Cardiac muscle cell (in vitro differentiated cells and primary cell): Measurements from ENCODE around the gene SPINK4. TPM values are rescaled to one million over a fixed set of nuclear protein-coding genes. Genes with fewer than 3 reads are reported as not detected.

ENCODE experiments used
- DNase-seq, 2 donors: peaks; one replicate each; pipeline versions ENCODE4 v3.0.0 to v3.0.0-alpha.2; 2010 to 2017; ENCODE audit warnings: low read depth in 1 of 2, low spot score in 1 of 2
- H3K27ac ChIP-seq: fragments of 200-600 bp; sonication (generic); 2 replicates; pipeline ENCODE4 v1.5.1; 2016
- H3K27me3 ChIP-seq: fragments of 200-600 bp; sonication (generic); 2 replicates; pipeline ENCODE4 v1.6.0; 2016; ENCODE audit warnings: control low read depth
- H3K36me3 ChIP-seq: fragments of 200-600 bp; sonication (generic); 2 replicates; pipeline ENCODE4 v1.5.1; 2016; ENCODE audit warnings: control low read depth
- H3K4me1 ChIP-seq: fragments of 200-600 bp; sonication (generic); 2 replicates; pipeline ENCODE4 v1.8.1; 2017; ENCODE audit warnings: low read depth, mild to moderate bottlenecking, mixed run types
- H3K4me3 ChIP-seq: fragments of 200-600 bp; sonication (generic); 2 replicates; pipeline ENCODE4 v1.5.1; 2016; ENCODE audit warnings: mild to moderate bottlenecking
- H3K9me3 ChIP-seq: fragments of 200-600 bp; sonication (generic); 2 replicates; pipeline ENCODE4 v1.5.1; 2017; ENCODE audit warnings: low read depth, mild to moderate bottlenecking, control low read depth
- CTCF ChIP-seq: IDR thresholded peaks from 2 replicates; pipeline ENCODE4 v1.5.1; 2012; ENCODE audit warnings: low read depth, mild to moderate bottlenecking, low read length
- polyA plus RNA-seq: library from polyadenylated mRNA; unstranded; fragments of >200 nt; fragmentation: Nextera tagmentation; extraction: Ambion mirVana; gene quantifications from 2 replicates; pipeline ENCODE4 v1.2.1, GENCODE V29; 2016
- total RNA-seq: library from RNA; depleted of rRNA; stranded (reverse); fragments of >200 nt; gene quantifications from 2 replicates; pipeline ENCODE4 v1.2.3, GENCODE V29; 2016

Gene SPINK4
- total and polyA plus RNA-seq, 2 experiments from 2014 or later, result 6.9 TPM; not detected in 1

DNA sequence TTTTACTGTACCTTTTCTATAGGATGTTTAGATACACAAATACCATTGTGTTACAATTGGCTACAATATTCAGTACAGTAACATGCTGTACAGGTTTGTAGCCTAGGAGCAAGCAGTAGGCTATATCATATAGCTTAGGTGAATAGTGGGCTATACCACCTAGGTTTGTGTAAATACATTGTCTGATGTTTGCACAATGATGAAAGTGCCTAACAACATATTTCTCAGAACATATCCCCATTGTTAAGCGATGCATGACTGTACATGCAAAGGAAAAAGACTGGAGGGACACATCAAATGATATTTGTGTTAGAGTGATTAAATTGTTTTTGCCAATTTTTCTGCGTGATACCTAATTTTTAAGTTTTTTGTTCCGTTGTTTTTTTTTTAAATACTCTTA lies 30.2 kb downstream of the SPINK4 start:
- Histone ChIP-seq H3K4me3 (no peak overlapping the region), H3K27ac (no peak overlapping the region), H3K27me3 (no peaks in the 10 kb centered on the region), H3K4me1 (no peaks in the 10 kb centered on the region), H3K36me3 (peaks cover 59% of the 10 kb centered on the region), H3K9me3 (no peaks in the 10 kb centered on the region)
- TF ChIP-seq CTCF, result no peak
- DNase-seq, result no peak

- no peak for TF ChIP-seq CTCF
- no peaks in the 10 kb centered on the region for H3K9me3 ChIP-seq
- no peak overlapping the region for H3K27ac ChIP-seq
- no peaks in the 10 kb centered on the region for H3K27me3 ChIP-seq
- H3K36me3 ChIP-seq, result peaks cover 68% of the 10 kb centered on the region
- H3K4me1 ChIP-seq, result no peaks in the 10 kb centered on the region
- no peak overlapping the region for H3K4me3 ChIP-seq
- DNase-seq, result no peak
Observed at GRCh38 chr9:33272061-33272460, 32.1 kb downstream of the SPINK4 start.

DNA sequence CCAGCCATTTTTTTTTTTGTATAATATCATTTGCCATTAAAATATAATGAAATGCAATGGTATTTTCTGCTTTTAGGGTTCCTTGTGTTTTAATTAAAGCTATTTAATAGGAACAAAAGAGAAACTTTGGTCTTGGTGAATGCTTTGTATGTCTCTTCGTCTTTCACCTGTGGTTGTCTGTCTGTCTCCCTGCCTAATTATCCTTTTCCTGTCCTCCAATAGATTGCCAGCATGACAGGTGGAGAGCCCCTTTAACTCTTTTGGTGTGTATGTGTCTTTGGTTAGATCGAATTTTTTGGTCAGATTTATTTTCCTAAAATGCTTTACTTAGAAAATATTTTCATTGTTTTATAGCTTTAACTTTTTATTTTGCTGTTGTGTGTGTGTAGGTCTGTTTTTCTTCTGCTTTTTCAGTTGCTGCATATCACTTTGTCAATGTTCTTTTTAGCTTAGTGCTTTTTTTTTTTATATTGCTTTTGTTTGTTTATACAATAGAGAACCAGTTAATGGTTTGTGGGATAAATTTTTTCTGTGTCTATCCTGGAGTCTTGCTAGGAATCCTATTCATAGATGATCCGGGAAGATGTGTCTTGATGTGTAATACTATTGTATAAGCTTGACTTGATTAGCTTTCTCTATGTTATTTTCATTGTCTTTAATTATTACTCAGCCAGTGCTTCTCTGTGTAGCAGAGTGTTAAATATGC lies 33.5 kb downstream of the SPINK4 start:
- TF ChIP-seq CTCF, result no peak
- Histone ChIP-seq H3K9me3 (no peaks in the 10 kb centered on the region), H3K36me3 (peaks cover 75% of the 10 kb centered on the region), H3K27ac (no peak overlapping the region), H3K27me3 (no peaks in the 10 kb centered on the region), H3K4me1 (no peaks in the 10 kb centered on the region), H3K4me3 (no peak overlapping the region)
- DNase-seq, result no peak

GRCh38 chr9:33273972-33274328 lies 34.0 kb downstream of the SPINK4 start:
- no peak overlapping the region for H3K27ac ChIP-seq
- H3K36me3 ChIP-seq, result peaks cover 70% of the 10 kb centered on the region

DNA sequence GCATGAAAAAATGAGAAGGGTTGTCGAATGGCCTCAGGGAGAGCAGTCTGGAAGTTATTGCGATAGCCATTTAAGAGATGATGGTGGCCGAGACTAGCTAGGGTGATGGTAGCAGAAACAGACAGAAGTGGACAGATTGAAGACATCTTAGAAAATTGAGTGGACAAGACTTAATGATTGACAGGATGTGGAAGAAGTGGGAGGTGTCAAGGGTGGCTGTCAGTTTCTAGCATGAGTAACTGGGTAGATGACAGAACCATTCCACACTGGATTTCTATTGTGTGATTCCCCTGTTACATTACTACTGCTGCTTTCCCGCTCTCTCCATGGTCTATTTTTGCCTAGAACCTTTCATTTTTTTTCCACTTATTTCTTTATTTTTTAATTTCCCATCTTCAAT lies 37.5 kb downstream of the SPINK4 start:
- no peaks in the 10 kb centered on the region for H3K9me3 ChIP-seq
- peaks cover 68% of the 10 kb centered on the region for H3K36me3 ChIP-seq
- H3K27me3 ChIP-seq, result no peaks in the 10 kb centered on the region
- no peaks in the 10 kb centered on the region for H3K4me1 ChIP-seq
- no peak overlapping the region for H3K4me3 ChIP-seq
- no peak for TF ChIP-seq CTCF
- no peak overlapping the region for H3K27ac ChIP-seq
- no peak for DNase-seq

More at GRCh38 chr9:33273972-33274328, 34.0 kb downstream of the SPINK4 start:
- Histone ChIP-seq H3K9me3 (no peaks in the 10 kb centered on the region), H3K4me3 (no peak overlapping the region), H3K27me3 (no peaks in the 10 kb centered on the region), H3K4me1 (no peaks in the 10 kb centered on the region)
- TF ChIP-seq CTCF, result no peak
- no peak for DNase-seq
